CD14-positive monocyte (primary cell): ENCODE data around the gene MS4A4E. TPM values are rescaled to one million over a fixed set of nuclear protein-coding genes. Genes with fewer than 3 reads are reported as not detected.
A peak's percentile ranks its signal among the peaks of the same experiment; 100 is the strongest.
"Not testable (repeated sequence)": the region's sequence is repeated elsewhere in the genome, so short reads cannot be mapped to it uniquely, and the experiment has no call there.

Source experiments
- DNase-seq, 3 donors: peaks; one replicate each; pipeline ENCODE4 v3.0.0-alpha.2; 2011 to 2022
- H2AFZ ChIP-seq: 2 replicates; pipeline ENCODE4 v1.6.0; 2012; ENCODE audit warnings: mild to moderate bottlenecking, low read depth, low read length, inconsistent platforms; ENCODE audit not compliant: insufficient read depth, poor library complexity, severe bottlenecking
- H3K27ac ChIP-seq, 2 donors: 1 replicate in 1 of 2; 2 replicates in 1 of 2; pipeline ENCODE4 v1.5.1; 2012 to 2013; ENCODE audit warnings: low read length in 2 of 2, control low read depth in 1 of 2, inconsistent platforms in 1 of 2, low read depth in 1 of 2, mild to moderate bottlenecking in 1 of 2
- H3K27me3 ChIP-seq, 2 donors: one replicate each; pipeline versions ENCODE4 v1.6.0 to v1.6.1; 2011 to 2013; ENCODE audit warnings: low read length in 2 of 2; ENCODE audit not compliant: control insufficient read depth in 2 of 2, insufficient read depth in 2 of 2
- H3K36me3 ChIP-seq, 2 donors: replicated peaks in 1 of 2; 1 replicate in 1 of 2; 2 replicates in 1 of 2; pipeline versions ENCODE4 v1.5.1 to v1.6.1; 2012 to 2013; ENCODE audit warnings: low read length in 2 of 2, control low read depth in 1 of 2, inconsistent platforms in 1 of 2, mild to moderate bottlenecking in 1 of 2; ENCODE audit not compliant: insufficient read depth in 2 of 2, control insufficient read depth in 1 of 2
- H3K4me1 ChIP-seq, 2 donors: 1 replicate in 1 of 2; 2 replicates in 1 of 2; pipeline versions ENCODE4 v1.5.1 to v1.6.1; 2012 to 2013; ENCODE audit warnings: low read length in 2 of 2, control low read depth in 1 of 2, inconsistent platforms in 1 of 2, mild to moderate bottlenecking in 1 of 2, moderate library complexity in 1 of 2; ENCODE audit not compliant: insufficient read depth in 2 of 2, control insufficient read depth in 1 of 2
- H3K4me2 ChIP-seq: replicated peaks from 2 replicates; pipeline ENCODE3; 2012; ENCODE audit warnings: low read length, moderate library complexity, mild to moderate bottlenecking; ENCODE audit not compliant: poor library complexity, severe bottlenecking; ENCODE audit errors: extremely low read depth
- H3K4me3 ChIP-seq, 3 experiments: fragments of 200-600 bp in 1 of 3; sonication (generic) in 1 of 3; replicated peaks in 1 of 3; 1 replicate in 2 of 3; 2 replicates in 1 of 3; pipeline ENCODE4 v1.5.1; 2011 to 2013; ENCODE audit warnings: low read length in 3 of 3, mild to moderate bottlenecking in 3 of 3, control low read depth in 2 of 3, low read depth in 2 of 3, inconsistent platforms in 1 of 3, moderate library complexity in 1 of 3
- H3K79me2 ChIP-seq: 2 replicates; pipeline ENCODE4 v1.6.0; 2012; ENCODE audit warnings: mild to moderate bottlenecking, control low read depth, inconsistent platforms, low read length, moderate library complexity; ENCODE audit not compliant: insufficient read depth
- H3K9ac ChIP-seq: 2 replicates; pipeline ENCODE4 v1.6.0; 2017; ENCODE audit warnings: low read length, mild to moderate bottlenecking; ENCODE audit not compliant: insufficient read depth, poor library complexity, severe bottlenecking
- H3K9me3 ChIP-seq, 2 donors: replicated peaks in 1 of 2; 1 replicate in 1 of 2; 2 replicates in 1 of 2; pipeline versions ENCODE4 v1.5.1 to v1.6.1; 2012 to 2013; ENCODE audit warnings: low read length in 2 of 2, control low read depth in 1 of 2; ENCODE audit not compliant: control insufficient read depth in 1 of 2, insufficient read depth in 1 of 2
- H4K20me1 ChIP-seq: 2 replicates; pipeline ENCODE4 v1.6.0; 2012; ENCODE audit warnings: mild to moderate bottlenecking, low read length, control low read depth, moderate library complexity; ENCODE audit not compliant: insufficient read depth
- H3K27ac Mint-ChIP-seq, 7 donors: one replicate each; pipeline ENCODE4 v1.8.0; 2020; ENCODE audit warnings: mild to moderate bottlenecking in 7 of 7, mixed read lengths in 7 of 7, moderate library complexity in 6 of 7, inconsistent platforms in 2 of 7
- H3K27me3 Mint-ChIP-seq, 3 donors: one replicate each; pipeline ENCODE4 v1.8.0; 2021 to 2022; ENCODE audit warnings: low read depth in 3 of 3, mild to moderate bottlenecking in 3 of 3, mixed read lengths in 3 of 3, moderate library complexity in 3 of 3, inconsistent platforms in 1 of 3
- H3K36me3 Mint-ChIP-seq, 2 donors: one replicate each; pipeline ENCODE4 v1.8.0; 2020; ENCODE audit warnings: mixed read lengths in 2 of 2, inconsistent platforms in 1 of 2, mild to moderate bottlenecking in 1 of 2
- H3K4me1 Mint-ChIP-seq: one replicate; pipeline ENCODE4 v1.8.0; 2020; ENCODE audit warnings: mild to moderate bottlenecking, mixed read lengths
- H3K4me3 Mint-ChIP-seq, 2 donors: one replicate each; pipeline ENCODE4 v1.8.0; 2020; ENCODE audit warnings: mild to moderate bottlenecking in 2 of 2, mixed read lengths in 2 of 2, moderate library complexity in 1 of 2
- H3K9me3 Mint-ChIP-seq, 7 donors: one replicate each; pipeline ENCODE4 v1.8.0; 2020 to 2022; ENCODE audit warnings: mixed read lengths in 7 of 7, mild to moderate bottlenecking in 6 of 7, moderate library complexity in 6 of 7, inconsistent platforms in 2 of 7
- WGBS: methylation state at CpG from one replicate; pipeline ENCODE4 v1.1.5; 2013; ENCODE audit warnings: missing lambda C conversion rate; ENCODE audit not compliant: insufficient coverage; 5-methylcytosine and 5-hydroxymethylcytosine counted together
- intact Hi-C, 2 donors: fragments of 100-400 bp; cut with micrococcal nuclease; formaldehyde crosslinking; loops; one replicate each; pipeline versions ENCODE4 v1.15.0 to v1.15.1; 2023
- polyA plus RNA-seq, 3 donors: library from polyadenylated mRNA; depleted of rRNA in 1 of 3; unstranded in 2 of 3; stranded (reverse) in 1 of 3; fragments of 300-500 nt in 2 of 3; fragments of >200 nt in 1 of 3; fragmentation: Illumina TruSeq in 2 of 3; gene quantifications; 1 replicate in 2 of 3; 2 replicates in 1 of 3; pipeline ENCODE4 v1.2.3, GENCODE V29; 2012 to 2021
- TF ChIP-seq, protein P1 (sequence below): fragments of 200-600 bp; IDR thresholded peaks from one replicate; pipeline ENCODE4 v1.8.0; 2022; ENCODE audit warnings: antibody characterized with exemption, mild to moderate bottlenecking

MS4A4E gene
- polyA plus RNA-seq, 3 donors: 1.00 to 10.2 (median 1.1) TPM

DNA sequence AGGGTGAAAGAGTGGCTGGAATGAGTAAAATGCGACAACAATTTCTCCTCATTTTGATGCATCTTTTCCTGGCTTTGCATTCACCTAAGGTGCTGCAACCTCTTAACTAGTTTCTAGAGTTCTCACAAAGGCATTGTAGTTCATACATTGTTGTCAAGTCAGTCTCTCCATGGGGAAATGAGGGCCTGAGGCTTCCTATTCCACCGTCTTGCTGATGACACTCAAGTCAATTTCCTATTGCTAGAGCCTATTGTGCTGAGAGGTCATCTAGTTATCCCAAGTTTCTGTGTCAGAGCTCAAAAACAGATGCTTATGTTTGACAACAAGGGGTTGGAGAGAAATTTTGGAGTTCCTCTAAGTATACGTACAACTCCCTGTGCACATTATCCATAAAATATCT lies 48.4 kb downstream of the MS4A4E start:
- H3K9me3 ChIP-seq: peaks cover 0 to 9% of the 10 kb centered on the region in 2 donors
- peak overlapping the region; percentile 44 for H2AFZ ChIP-seq
- Mint-ChIP-seq H3K27ac (peak overlapping the region; percentile 64 to 97 (median 92)), H3K27me3 (peaks cover 0 to 1% (median 0%) of the 10 kb centered on the region in 3 donors), H3K4me1 (peaks cover 46% of the 10 kb centered on the region), H3K9me3 (peaks cover 4 to 26% (median 18%) of the 10 kb centered on the region in 7 donors), H3K36me3 (peaks cover 14 to 26% of the 10 kb centered on the region in 2 donors), H3K4me3 (no peak overlapping the region)
- H3K9ac ChIP-seq: no peak overlapping the region
- intact Hi-C loops: no loop called here
- TF ChIP-seq, protein P1, sequence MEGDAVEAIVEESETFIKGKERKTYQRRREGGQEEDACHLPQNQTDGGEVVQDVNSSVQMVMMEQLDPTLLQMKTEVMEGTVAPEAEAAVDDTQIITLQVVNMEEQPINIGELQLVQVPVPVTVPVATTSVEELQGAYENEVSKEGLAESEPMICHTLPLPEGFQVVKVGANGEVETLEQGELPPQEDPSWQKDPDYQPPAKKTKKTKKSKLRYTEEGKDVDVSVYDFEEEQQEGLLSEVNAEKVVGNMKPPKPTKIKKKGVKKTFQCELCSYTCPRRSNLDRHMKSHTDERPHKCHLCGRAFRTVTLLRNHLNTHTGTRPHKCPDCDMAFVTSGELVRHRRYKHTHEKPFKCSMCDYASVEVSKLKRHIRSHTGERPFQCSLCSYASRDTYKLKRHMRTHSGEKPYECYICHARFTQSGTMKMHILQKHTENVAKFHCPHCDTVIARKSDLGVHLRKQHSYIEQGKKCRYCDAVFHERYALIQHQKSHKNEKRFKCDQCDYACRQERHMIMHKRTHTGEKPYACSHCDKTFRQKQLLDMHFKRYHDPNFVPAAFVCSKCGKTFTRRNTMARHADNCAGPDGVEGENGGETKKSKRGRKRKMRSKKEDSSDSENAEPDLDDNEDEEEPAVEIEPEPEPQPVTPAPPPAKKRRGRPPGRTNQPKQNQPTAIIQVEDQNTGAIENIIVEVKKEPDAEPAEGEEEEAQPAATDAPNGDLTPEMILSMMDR: no peak
- H3K36me3 ChIP-seq: no peaks in the 10 kb centered on the region
- H3K27me3 ChIP-seq: no peaks in the 10 kb centered on the region
- no peak for DNase-seq
- H3K4me1 ChIP-seq: peaks cover 36 to 49% of the 10 kb centered on the region in 2 donors
- no peaks in the 10 kb centered on the region for H4K20me1 ChIP-seq
- whole genome bisulfite sequencing: 100% methylated on average over 1 of the region's 3 CpGs
- peak overlapping the region in 1 of 3 experiments; percentile 49 for H3K4me3 ChIP-seq
- peaks cover 8% of the 10 kb centered on the region for H3K79me2 ChIP-seq
- H3K27ac ChIP-seq: peak overlapping the region in 1 of 2 donors; percentile 77
- H3K4me2 ChIP-seq: peak overlapping the region; percentile 56

GRCh38 chr11:60193687-60194433 lies 49.1 kb downstream of the MS4A4E start:
- Histone ChIP-seq H3K4me3 (peak overlapping the region in 1 of 3 experiments; percentile 49), H3K79me2 (peaks cover 8% of the 10 kb centered on the region), H3K4me2 (peak overlapping the region; percentile 56), H3K27ac (peak overlapping the region in 1 of 2 donors; percentile 77), H4K20me1 (no peaks in the 10 kb centered on the region), H3K27me3 (no peaks in the 10 kb centered on the region), H3K4me1 (peaks cover 42 to 55% of the 10 kb centered on the region in 2 donors), H3K9me3 (peaks cover 0 to 9% of the 10 kb centered on the region in 2 donors), H3K36me3 (no peaks in the 10 kb centered on the region), H3K9ac (no peak overlapping the region), H2AFZ (peak overlapping the region; percentile 44)
- Mint-ChIP-seq H3K27ac (peak overlapping the region; percentile 83 to 97 (median 92)), H3K4me3 (peak overlapping the region in 1 of 2 donors; percentile 71), H3K36me3 (peaks cover 14 to 26% of the 10 kb centered on the region in 2 donors), H3K4me1 (peaks cover 52% of the 10 kb centered on the region), H3K27me3 (peaks cover 0 to 1% (median 0%) of the 10 kb centered on the region in 3 donors), H3K9me3 (peaks cover 4 to 26% (median 18%) of the 10 kb centered on the region in 7 donors)
- 0% methylated on average over 1 of the region's 1 CpG for WGBS
- intact Hi-C loops: no loop called here
- TF ChIP-seq, protein P1: peak; percentile 88
- peak; percentile 77 to 86 (median 77) for DNase-seq

- not testable (repeated sequence) for H3K4me2 ChIP-seq
- peaks cover 8 to 13% of the 10 kb centered on the region in 2 donors for H3K36me3 Mint-ChIP-seq
Measured at GRCh38 chr11:60192564-60192963, 50.4 kb downstream of the MS4A4E start.

More at GRCh38 chr11:60192564-60192963, 50.4 kb downstream of the MS4A4E start:
- H3K4me3 Mint-ChIP-seq, intact Hi-C loops, DNase-seq, H3K79me2 ChIP-seq, H3K9ac ChIP-seq, H4K20me1 ChIP-seq, H3K9me3 ChIP-seq, H2AFZ ChIP-seq, H3K36me3 ChIP-seq, H3K27me3 ChIP-seq, H3K27me3 Mint-ChIP-seq: not testable (repeated sequence)
- H3K4me1 Mint-ChIP-seq: peaks cover 57% of the 10 kb centered on the region
- WGBS: no CpG with 5 or more reads among the region's 4 CpGs
- H3K4me1 ChIP-seq: peaks cover 49 to 64% of the 10 kb centered on the region in 2 donors
- peak overlapping the region in 5 of 7 donors; percentile 68 to 92 (median 81) for H3K27ac Mint-ChIP-seq
- peak overlapping the region in 1 of 2 donors; percentile 77 for H3K27ac ChIP-seq
- peak overlapping the region in 1 of 3 experiments; percentile 49 for H3K4me3 ChIP-seq
- peaks cover under 1 to 21% (median 17%) of the 10 kb centered on the region in 7 donors for H3K9me3 Mint-ChIP-seq
